Measurements from ENCODE around the gene SIL1.

The SIL1 gene

DNA sequence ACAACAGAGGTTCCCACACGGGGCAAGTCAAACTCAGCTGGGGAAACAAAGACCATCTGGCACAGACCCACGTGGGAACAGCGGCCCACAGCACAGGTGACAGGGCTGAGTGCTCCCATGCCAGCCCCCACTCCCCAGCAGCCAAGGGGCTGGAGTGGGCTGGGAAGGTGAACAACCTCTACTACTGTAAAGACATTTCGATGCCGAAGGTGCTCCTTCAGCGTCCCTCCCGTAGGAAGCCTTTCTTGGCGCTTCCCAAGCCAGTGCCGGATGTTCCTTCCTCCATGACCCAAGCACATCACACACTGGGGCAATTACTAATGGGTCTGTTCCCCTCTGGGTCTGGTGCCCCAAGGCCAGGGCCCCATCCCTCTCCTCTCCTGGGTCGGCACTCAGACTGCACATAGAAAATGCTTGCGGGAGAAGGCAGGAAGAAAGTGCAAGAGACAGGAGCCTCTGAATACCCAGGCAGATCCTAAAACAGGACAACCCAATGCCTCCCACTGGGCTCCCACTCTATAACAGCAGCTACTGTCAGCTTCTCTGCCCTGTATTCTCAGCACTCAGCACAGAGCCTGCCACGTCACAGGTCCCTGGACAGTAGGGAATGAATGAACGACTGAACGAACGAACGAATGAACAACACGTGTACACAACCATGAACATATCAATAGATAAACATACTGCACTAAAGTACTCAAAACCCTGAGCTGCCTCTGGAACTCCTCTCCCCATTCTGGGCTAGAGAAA lies 246.0 kb downstream of the SIL1 start:
- DNase-seq: no peak

DNA sequence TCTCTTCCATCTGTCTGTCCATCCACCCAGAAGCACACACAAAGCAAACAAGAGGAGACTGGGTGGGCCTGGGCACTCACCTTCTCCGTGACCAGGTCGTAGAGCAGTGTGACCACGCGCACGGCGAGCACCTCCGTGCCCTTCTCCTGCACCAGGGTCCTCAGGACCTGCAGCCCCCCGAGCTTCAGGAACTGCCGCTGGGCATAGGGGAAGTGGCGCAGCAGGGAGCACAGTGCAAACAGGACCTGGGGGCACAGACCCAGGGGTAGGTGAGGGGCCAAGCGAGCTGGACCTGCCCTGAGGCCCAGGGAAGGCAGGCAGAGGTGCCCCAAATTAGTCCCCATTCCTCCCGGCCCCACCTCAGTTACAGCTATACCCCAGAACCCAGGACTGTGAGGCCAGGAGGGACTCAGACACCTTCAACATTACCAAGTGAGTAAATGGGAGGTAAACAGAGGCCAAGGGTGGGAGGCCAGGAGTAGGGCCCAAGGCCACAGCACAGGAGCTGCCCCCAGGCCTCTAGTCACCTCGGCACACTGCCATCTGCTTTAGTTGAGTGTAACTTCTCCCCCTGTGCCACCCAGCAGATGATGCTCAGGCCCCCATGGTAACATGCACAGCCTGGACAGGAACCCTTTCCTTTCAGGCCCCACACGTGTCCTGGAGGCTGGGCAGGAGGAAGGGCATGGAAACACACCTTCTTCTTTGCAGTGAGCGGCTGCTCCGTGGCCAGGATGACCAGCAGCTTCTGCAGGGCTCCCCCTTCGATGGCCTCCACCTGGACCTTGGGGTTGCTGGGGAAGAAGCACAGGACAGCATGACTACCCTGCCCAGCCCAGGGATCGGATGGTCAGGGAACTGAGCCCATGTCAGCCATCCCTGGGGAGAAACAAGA lies 246.8 kb downstream of the SIL1 start:
- no peak for DNase-seq

DNA sequence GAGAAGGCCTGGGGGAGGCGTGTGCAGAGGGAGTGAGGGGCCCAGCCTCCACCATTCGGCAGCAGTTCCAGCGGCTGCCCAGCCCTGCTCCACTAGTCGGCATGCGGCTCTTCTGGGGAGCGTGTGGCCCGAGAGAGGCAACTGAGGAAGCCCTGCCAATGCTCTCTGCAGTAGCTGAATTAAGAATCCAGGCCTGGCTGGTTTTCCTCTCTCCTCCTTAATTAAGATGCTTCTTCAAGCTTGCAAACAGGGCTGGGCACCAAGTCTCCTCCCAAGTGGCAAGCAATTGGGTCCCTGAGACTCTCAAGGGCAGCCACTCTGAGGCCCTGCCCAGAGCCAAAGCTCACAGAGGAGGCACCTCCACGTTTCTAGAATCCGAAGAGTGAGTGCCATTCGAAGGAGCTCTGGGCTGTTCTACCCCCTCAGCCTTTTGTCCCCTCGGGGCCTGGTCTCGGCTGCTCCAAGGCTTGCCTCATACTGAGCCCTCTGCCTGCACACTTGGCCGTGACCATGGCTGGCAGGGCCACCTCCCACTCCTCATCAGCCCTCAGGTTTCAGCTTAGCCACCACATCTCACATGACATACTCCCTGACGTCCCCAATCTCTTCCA lies 247.6 kb downstream of the SIL1 start:
- no peak for DNase-seq

GRCh38 chr5:138949988-138950387 lies 248.2 kb downstream of the SIL1 start:
- DNase-seq: no peak

DNA sequence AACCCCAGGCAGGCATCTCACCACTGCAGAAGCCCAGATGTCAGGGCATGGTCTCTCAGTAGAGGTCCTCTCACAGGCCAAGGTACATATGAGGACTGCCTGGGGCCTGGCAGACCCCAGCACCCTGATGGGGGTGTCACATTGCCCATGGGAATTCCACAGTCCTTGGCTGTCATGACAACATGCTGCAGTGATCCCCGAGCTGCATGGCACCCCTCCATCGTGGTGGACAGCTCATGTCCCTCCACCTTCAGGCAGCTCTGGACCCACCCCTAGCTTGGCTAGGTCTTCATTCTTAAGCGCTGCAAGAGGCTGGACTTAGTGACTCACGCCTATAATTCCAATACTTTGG lies 249.0 kb downstream of the SIL1 start:
- DNase-seq: no peak

DNA sequence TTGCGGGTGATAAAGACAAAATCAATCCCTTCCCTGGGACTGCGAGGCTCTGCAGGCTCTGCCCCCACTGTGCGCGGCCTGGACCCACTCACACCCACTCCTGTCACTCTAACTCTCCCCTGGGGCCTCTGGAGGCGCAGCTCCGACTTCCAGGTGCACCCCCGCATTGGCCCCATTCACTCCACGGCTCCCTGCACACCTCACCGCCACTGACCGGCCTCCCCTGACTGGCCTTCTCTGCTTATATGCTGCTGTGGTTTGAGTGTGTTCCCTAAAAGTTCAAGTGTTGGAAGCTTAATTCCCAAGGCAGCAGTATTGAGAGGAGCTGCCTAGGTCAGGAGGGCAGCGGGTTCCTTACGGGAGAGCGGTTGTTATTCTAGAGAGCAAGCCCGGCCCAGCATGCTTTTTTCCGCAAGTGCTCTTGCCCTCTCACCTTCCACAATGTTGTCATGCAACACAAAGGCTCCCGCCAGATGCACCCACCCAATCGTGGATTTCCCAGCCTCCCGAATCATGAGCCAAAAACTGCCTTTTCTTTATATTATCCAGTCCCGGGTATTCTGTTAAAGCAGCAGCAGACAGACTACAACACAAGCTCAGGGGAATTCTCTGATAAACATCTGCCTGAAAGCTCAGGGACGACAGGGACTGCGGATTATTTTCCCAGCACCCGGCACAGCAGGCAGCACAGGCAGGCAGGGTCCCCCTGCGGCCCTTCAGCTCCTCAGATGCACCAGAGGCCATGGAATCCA lies 249.5 kb downstream of the SIL1 start:
- no peak for DNase-seq

- DNase-seq: no peak
These were observed 250.4 kb downstream of the SIL1 start for GRCh38 chr5:138947780-138948179.

GRCh38 chr5:138946831-138947560 lies 251.2 kb downstream of the SIL1 start:
- no peak for DNase-seq

DNA sequence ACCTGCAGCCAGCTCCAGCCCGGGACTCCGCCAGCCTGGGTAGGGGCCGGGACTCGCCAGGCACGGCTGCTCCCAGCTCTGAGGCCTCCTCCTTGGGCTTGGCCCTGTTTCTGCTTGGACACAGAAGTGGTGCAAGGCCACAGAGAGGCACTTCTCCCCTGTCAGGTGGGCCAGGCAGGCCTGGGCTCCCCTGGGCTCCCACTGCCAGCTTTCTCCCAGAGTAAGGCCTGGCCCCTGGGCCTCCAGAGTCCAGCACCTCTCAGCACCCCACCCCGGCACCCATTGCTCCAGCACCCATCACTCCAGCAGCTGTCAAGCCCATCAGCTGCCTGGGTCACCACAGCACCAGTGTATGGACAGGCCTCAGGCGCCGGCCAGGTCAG lies 251.9 kb downstream of the SIL1 start:
- no peak for DNase-seq

GRCh38 chr5:138945421-138946240 lies 252.5 kb downstream of the SIL1 start:
- no peak for DNase-seq

- DNase-seq: no peak
These were observed 253.4 kb downstream of the SIL1 start for GRCh38 chr5:138944527-138945322.

DNA sequence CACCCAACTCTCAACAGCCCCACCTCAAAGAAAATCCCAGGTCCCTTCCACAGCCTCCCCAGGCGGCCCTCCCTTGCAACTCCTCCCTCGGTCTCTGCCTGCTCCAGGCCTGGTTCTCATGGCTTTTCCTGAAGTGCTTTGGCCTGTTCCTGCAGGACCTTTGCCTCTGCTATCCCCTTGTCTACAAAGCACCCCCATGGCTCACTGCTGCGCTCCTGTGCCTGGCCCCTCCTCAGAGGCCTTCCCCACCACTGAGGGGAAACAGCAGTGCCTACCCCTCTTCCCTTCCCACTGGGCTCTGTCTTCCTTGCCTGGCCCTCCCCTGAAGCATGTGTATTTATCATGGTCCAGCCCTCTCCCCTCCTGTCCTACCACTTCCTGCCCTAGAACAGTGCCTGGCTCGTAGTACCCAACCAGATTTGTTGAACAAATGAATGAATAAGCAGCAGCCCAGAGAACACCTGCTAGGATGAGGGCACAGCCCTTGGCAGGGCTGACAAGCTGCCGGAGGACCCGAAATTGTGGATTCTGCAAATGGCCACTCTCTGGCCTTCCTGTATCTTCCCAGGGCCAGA lies 254.5 kb downstream of the SIL1 start:
- no peak for DNase-seq

- DNase-seq: no peak
These were observed 255.3 kb downstream of the SIL1 start for GRCh38 chr5:138942861-138943260.

GRCh38 chr5:138942066-138942465 lies 256.1 kb downstream of the SIL1 start:
- DNase-seq: no peak

DNA sequence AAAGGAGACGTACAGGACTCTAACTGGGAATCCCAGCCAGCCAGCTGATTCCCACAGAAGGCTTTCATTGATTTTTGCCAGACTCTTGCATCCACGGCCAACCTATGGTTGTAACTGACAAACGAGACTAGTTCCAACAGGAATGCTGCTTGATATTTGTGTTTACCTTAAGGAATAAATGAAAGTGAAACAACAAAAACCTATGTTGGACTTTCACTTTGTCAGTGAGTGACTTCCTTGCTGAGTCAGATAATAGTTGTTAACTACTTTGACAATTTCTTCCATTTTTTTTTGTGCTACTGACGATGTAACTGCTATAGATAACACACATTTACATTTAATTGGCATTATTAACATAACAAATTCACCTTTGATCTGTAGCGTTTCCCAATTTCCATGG lies 259.6 kb downstream of the SIL1 start:
- no peak for DNase-seq

GRCh38 chr5:138937392-138938387 lies 260.5 kb downstream of the SIL1 start:
- no peak for DNase-seq

DNA sequence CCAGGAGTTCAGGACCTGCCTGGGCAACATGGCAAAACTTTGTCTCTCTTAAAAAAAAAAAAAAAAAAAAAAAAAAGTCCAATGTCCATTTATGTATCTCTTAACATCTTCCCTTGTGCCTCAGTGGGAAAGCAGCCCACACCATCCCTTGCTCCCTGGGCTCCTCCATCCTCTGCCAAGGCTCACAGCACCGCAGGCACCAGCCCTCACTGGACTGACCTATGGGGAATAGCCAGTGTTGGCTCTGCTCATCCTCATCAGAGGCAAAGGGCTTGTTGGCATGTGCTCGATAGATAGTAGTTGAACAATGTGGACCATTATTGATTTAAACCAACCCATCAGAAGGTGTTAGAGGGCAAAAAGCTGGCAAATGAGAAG lies 261.2 kb downstream of the SIL1 start:
- no peak for DNase-seq

- DNase-seq: no peak
These were observed 261.8 kb downstream of the SIL1 start for GRCh38 chr5:138936225-138936967.
